ENCODE results near the gene XRRA1. TPM values are rescaled to one million over a fixed set of nuclear protein-coding genes. Genes with fewer than 3 reads are reported as not detected.

Gene XRRA1
- total RNA-seq, 1 donor from 2014 or later: 3.9 TPM

GRCh38 chr11:74909812-74910211, 39.1 kb downstream of the XRRA1 start:
- H4K20me1 ChIP-seq (ENCODE audit: low read depth): no peaks in the 10 kb centered on the region
- no peaks in the 10 kb centered on the region for H3K36me3 ChIP-seq
- Mint-ChIP-seq H3K4me1 (no peaks in the 10 kb centered on the region), H3K27ac (no peak overlapping the region), H3K4me3 (no peak overlapping the region), H3K9me3 (no peaks in the 10 kb centered on the region), H3K27me3 (ENCODE audit: insufficient read depth, low read depth) (peaks cover 2% of the 10 kb centered on the region), H3K36me3 (peaks cover 6% of the 10 kb centered on the region)
- H3K27me3 ChIP-seq: no peaks in the 10 kb centered on the region
- H2AFZ ChIP-seq (replicated peaks): no peak overlapping the region
- H3K4me2 ChIP-seq: no peak overlapping the region
- H3K4me1 ChIP-seq: no peaks in the 10 kb centered on the region
- TF ChIP-seq CTCF (IDR thresholded peaks at IDR 0.05) (no peak), EZH2phosphoT487 (IDR thresholded peaks at IDR 0.05) (no peak)
- H3K79me2 ChIP-seq (ENCODE audit: low read depth): no peaks in the 10 kb centered on the region
- H3K4me3 ChIP-seq: no peak overlapping the region
- no peak overlapping the region for H3K9ac ChIP-seq
- H3F3A ChIP-seq (ENCODE audit: low read depth): no peaks in the 10 kb centered on the region
- DNase-seq (ENCODE audit: low spot score): no peak
- no peak overlapping the region for H3K27ac ChIP-seq
- H3K9me3 ChIP-seq (ENCODE audit: low read depth): no peaks in the 10 kb centered on the region

- DNase-seq (ENCODE audit: low spot score): no peak
- Histone ChIP-seq H3K4me2 (no peak overlapping the region), H3K4me1 (no peaks in the 10 kb centered on the region), H3K9ac (no peak overlapping the region), H3K36me3 (no peaks in the 10 kb centered on the region), H3K27ac (no peak overlapping the region), H2AFZ (replicated peaks) (no peak overlapping the region), H3F3A (ENCODE audit: low read depth) (no peaks in the 10 kb centered on the region), H3K79me2 (ENCODE audit: low read depth) (no peaks in the 10 kb centered on the region), H3K4me3 (no peak overlapping the region), H4K20me1 (ENCODE audit: low read depth) (no peaks in the 10 kb centered on the region), H3K9me3 (ENCODE audit: low read depth) (no peaks in the 10 kb centered on the region), H3K27me3 (no peaks in the 10 kb centered on the region)
- no peaks in the 10 kb centered on the region for H3K9me3 Mint-ChIP-seq
- H3K27ac Mint-ChIP-seq: no peak overlapping the region
- H3K27me3 Mint-ChIP-seq (ENCODE audit: insufficient read depth, low read depth): peaks cover 2% of the 10 kb centered on the region
- TF ChIP-seq EZH2 (IDR thresholded peaks at IDR 0.05): no peak
- TF ChIP-seq CTCF (IDR thresholded peaks at IDR 0.05): no peak
- no peak for TF ChIP-seq EZH2phosphoT487 (IDR thresholded peaks at IDR 0.05)
- no peaks in the 10 kb centered on the region for H3K4me1 Mint-ChIP-seq
- H3K36me3 Mint-ChIP-seq: peaks cover 6% of the 10 kb centered on the region
- no peak overlapping the region for H3K4me3 Mint-ChIP-seq
Measured at GRCh38 chr11:74909385-74909784, 39.5 kb downstream of the XRRA1 start.

- no peak overlapping the region for H3K4me3 Mint-ChIP-seq
- peaks cover 14% of the 10 kb centered on the region for H3K9me3 ChIP-seq (ENCODE audit: low read depth)
Measured at GRCh38 chr11:74905326-74905725, 43.6 kb downstream of the XRRA1 start.

More at GRCh38 chr11:74905326-74905725, 43.6 kb downstream of the XRRA1 start:
- Mint-ChIP-seq H3K27me3 (ENCODE audit: insufficient read depth, low read depth) (peaks cover 2% of the 10 kb centered on the region), H3K36me3 (peaks cover 18% of the 10 kb centered on the region), H3K9me3 (peaks cover 14% of the 10 kb centered on the region), H3K27ac (no peak overlapping the region), H3K4me1 (no peaks in the 10 kb centered on the region)
- Histone ChIP-seq H3F3A (ENCODE audit: low read depth) (no peaks in the 10 kb centered on the region), H4K20me1 (ENCODE audit: low read depth) (no peaks in the 10 kb centered on the region), H3K4me1 (no peaks in the 10 kb centered on the region), H3K79me2 (ENCODE audit: low read depth) (no peaks in the 10 kb centered on the region), H3K27me3 (no peaks in the 10 kb centered on the region), H3K4me2 (no peak overlapping the region), H3K36me3 (no peaks in the 10 kb centered on the region), H2AFZ (replicated peaks) (no peak overlapping the region), H3K4me3 (no peak overlapping the region), H3K9ac (no peak overlapping the region), H3K27ac (no peak overlapping the region)
- TF ChIP-seq CTCF (IDR thresholded peaks at IDR 0.05): no peak
- no peak for TF ChIP-seq EZH2phosphoT487 (IDR thresholded peaks at IDR 0.05)
- TF ChIP-seq EZH2 (IDR thresholded peaks at IDR 0.05): no peak
- no peak for DNase-seq (ENCODE audit: low spot score)

All from neural progenitor cell (in vitro differentiated cells).